ENCODE measurements around the gene PALD1.

DNA sequence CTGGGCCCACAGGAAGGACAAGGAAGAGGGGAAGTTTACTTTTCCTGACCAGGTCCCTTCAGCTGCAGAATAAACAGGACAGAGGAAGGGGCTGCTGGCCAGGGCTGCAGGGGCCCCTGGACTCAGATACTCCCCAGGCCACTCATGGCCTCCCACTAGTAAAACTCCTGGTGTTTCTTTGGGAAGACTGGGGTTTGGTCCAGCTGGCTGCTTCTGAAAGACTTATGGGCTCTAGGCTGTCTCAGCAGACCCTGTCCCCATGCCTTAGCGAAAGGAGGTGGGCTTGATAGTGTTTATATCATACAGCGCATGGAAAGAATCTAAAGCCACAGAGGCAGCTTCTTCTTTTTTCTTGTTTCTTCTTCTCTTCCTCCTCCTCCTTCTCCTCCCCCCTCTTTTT lies 56.4 kb downstream of the PALD1 start:
- TF ChIP-seq EP300 (IDR thresholded peaks at IDR 0.05; ENCODE audit: low read depth) (no peak), POLR2A (IDR thresholded peaks at IDR 0.05) (no peak)
- TF ChIP-seq, protein P1, sequence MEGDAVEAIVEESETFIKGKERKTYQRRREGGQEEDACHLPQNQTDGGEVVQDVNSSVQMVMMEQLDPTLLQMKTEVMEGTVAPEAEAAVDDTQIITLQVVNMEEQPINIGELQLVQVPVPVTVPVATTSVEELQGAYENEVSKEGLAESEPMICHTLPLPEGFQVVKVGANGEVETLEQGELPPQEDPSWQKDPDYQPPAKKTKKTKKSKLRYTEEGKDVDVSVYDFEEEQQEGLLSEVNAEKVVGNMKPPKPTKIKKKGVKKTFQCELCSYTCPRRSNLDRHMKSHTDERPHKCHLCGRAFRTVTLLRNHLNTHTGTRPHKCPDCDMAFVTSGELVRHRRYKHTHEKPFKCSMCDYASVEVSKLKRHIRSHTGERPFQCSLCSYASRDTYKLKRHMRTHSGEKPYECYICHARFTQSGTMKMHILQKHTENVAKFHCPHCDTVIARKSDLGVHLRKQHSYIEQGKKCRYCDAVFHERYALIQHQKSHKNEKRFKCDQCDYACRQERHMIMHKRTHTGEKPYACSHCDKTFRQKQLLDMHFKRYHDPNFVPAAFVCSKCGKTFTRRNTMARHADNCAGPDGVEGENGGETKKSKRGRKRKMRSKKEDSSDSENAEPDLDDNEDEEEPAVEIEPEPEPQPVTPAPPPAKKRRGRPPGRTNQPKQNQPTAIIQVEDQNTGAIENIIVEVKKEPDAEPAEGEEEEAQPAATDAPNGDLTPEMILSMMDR (IDR thresholded peaks at IDR 0.05), result no peak
